Sigmoid colon (tissue), 4 donors: ENCODE measurements around the gene APOL2.
"Not testable (repeated sequence)": the region's sequence is repeated elsewhere in the genome, so short reads cannot be mapped to it uniquely, and the experiment has no call there.

Source experiments
- EP300 ChIP-seq, 4 donors: sonication (generic); formaldehyde crosslinking; IDR thresholded peaks; one replicate each; pipeline ENCODE4 v1.6.1; 2017; ENCODE audit warnings: antibody characterized with exemption in 4 of 4
- POLR2A ChIP-seq, 2 donors: fragments of 450-650 bp; IDR thresholded peaks; one replicate each; pipeline ENCODE4 v1.6.1; 2016; ENCODE audit warnings: antibody characterized with exemption in 2 of 2, mild to moderate bottlenecking in 2 of 2, moderate library complexity in 2 of 2
- POLR2AphosphoS5 ChIP-seq, 4 donors: sonication (generic); formaldehyde crosslinking; IDR thresholded peaks; one replicate each; pipeline ENCODE4 v1.6.1; 2017; ENCODE audit warnings: antibody characterized with exemption in 4 of 4
- TF ChIP-seq, protein P1 (sequence below), 4 experiments: fragments of 450-650 bp in 3 of 4; fragments of 200-600 bp in 1 of 4; IDR thresholded peaks; one replicate each; pipeline ENCODE4 v1.5.1; 2016 to 2019; ENCODE audit warnings: antibody characterized with exemption in 4 of 4, mild to moderate bottlenecking in 3 of 4, moderate library complexity in 2 of 4

DNA sequence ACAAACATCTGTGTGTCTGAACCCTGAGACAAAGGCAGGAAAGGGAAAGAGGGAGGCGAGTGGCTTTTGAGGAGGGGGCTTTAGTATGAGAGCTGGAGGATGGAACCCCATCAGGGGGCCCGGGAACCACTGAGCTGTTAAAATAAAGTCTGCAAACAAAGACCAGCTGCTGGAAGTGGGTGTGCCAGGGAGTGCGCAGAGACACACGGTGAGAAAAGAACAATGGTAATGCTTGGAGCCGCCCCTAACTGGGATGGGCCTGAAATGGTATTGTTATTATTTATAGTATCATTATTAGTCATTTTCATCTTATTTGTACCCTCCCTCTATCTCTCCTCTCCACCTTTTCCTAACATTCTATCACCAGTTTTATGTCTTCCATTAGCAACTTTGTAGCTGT, 16.2 kb upstream of the APOL2 start:
- TF ChIP-seq POLR2AphosphoS5, POLR2A, EP300 (IDR thresholded peaks at IDR 0.05): not testable (repeated sequence)
- TF ChIP-seq, protein P1, sequence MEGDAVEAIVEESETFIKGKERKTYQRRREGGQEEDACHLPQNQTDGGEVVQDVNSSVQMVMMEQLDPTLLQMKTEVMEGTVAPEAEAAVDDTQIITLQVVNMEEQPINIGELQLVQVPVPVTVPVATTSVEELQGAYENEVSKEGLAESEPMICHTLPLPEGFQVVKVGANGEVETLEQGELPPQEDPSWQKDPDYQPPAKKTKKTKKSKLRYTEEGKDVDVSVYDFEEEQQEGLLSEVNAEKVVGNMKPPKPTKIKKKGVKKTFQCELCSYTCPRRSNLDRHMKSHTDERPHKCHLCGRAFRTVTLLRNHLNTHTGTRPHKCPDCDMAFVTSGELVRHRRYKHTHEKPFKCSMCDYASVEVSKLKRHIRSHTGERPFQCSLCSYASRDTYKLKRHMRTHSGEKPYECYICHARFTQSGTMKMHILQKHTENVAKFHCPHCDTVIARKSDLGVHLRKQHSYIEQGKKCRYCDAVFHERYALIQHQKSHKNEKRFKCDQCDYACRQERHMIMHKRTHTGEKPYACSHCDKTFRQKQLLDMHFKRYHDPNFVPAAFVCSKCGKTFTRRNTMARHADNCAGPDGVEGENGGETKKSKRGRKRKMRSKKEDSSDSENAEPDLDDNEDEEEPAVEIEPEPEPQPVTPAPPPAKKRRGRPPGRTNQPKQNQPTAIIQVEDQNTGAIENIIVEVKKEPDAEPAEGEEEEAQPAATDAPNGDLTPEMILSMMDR (IDR thresholded peaks at IDR 0.05): not testable (repeated sequence)
